Erythroblast (primary cell): ENCODE measurements around the gene FGF14.

Source experiments
- GATA1 ChIP-seq: IDR thresholded peaks from 2 replicates; pipeline ENCODE4 v1.6.1; 2011; ENCODE audit warnings: low read depth, mild to moderate bottlenecking, control low read depth, low read length, moderate library complexity
- POLR2A ChIP-seq: IDR thresholded peaks from 2 replicates; pipeline ENCODE4 v1.6.1; 2011; ENCODE audit warnings: mild to moderate bottlenecking, low read length

DNA sequence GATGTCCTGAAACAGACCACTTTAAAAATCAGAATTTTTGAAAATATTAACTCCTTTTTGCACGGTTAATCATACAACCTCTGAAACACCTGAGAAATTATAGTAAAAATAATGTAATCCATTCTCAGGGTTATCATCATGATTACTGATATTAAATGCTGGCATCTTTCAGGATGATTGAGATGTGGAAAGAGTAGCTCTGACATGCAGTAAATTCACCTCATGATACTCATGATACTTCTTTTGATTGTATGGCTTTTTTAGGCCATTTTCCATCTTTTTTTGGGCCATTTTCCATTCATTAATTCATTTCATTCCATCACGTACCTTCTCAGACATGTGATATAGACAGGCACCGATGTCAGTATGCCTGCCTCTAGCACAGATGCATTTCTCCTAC, 85.1 kb downstream of the FGF14 start:
- TF ChIP-seq POLR2A: no peak
- no peak for TF ChIP-seq GATA1
